Stimulated activated naive CD8-positive, alpha-beta T cell treated with anti-CD3 and anti-CD28 coated beads, Interleukin-15, Interleukin-2, amounts not matched to agents 100 ng/mL and 50 ng/mL, for 24 hours (primary cell): ENCODE data around the gene HSFY1.
"Not testable (repeated sequence)": the region's sequence is repeated elsewhere in the genome, so short reads cannot be mapped to it uniquely, and the experiment has no call there.

ENCODE experiments used
- H3K27ac Mint-ChIP-seq: one replicate; pipeline ENCODE4 v1.8.0; 2021; ENCODE audit warnings: mild to moderate bottlenecking, mixed read lengths
- H3K27me3 Mint-ChIP-seq: one replicate; pipeline ENCODE4 v1.8.0; 2021; ENCODE audit warnings: mixed read lengths
- H3K36me3 Mint-ChIP-seq: one replicate; pipeline ENCODE4 v1.8.0; 2021; ENCODE audit warnings: low read depth, mixed read lengths
- H3K4me1 Mint-ChIP-seq: one replicate; pipeline ENCODE4 v1.8.0; 2021; ENCODE audit warnings: low read depth, mixed read lengths
- H3K4me3 Mint-ChIP-seq: one replicate; pipeline ENCODE4 v1.8.0; 2021; ENCODE audit warnings: mild to moderate bottlenecking, mixed read lengths
- H3K9me3 Mint-ChIP-seq: one replicate; pipeline ENCODE4 v1.8.0; 2021; ENCODE audit warnings: mixed read lengths

HSFY1 gene

GRCh38 chrY:18546420-18546819 is at the start of gene HSFY1:
Gene HSFY1 (plus strand): TSS chrY:18546720. CDS start chrY:18546788, 68 bp downstream.
- H3K27me3 Mint-ChIP-seq, H3K9me3 Mint-ChIP-seq, H3K4me1 Mint-ChIP-seq, H3K36me3 Mint-ChIP-seq, H3K4me3 Mint-ChIP-seq, H3K27ac Mint-ChIP-seq: not testable (repeated sequence)

- not testable (repeated sequence) for H3K4me1 Mint-ChIP-seq, H3K9me3 Mint-ChIP-seq, H3K4me3 Mint-ChIP-seq, H3K36me3 Mint-ChIP-seq, H3K27ac Mint-ChIP-seq, H3K27me3 Mint-ChIP-seq
These were observed 42.3 kb upstream of the HSFY1 start for GRCh38 chrY:18504266-18504665.

- H3K36me3 Mint-ChIP-seq, H3K4me3 Mint-ChIP-seq, H3K4me1 Mint-ChIP-seq, H3K27ac Mint-ChIP-seq, H3K27me3 Mint-ChIP-seq, H3K9me3 Mint-ChIP-seq: not testable (repeated sequence)
These were observed 15.4 kb upstream of the HSFY1 start for GRCh38 chrY:18530995-18531655.

- H3K4me1 Mint-ChIP-seq, H3K36me3 Mint-ChIP-seq, H3K27me3 Mint-ChIP-seq, H3K4me3 Mint-ChIP-seq, H3K9me3 Mint-ChIP-seq, H3K27ac Mint-ChIP-seq: not testable (repeated sequence)
These were observed 7.6 kb upstream of the HSFY1 start for GRCh38 chrY:18538952-18539351.

- H3K4me3 Mint-ChIP-seq, H3K36me3 Mint-ChIP-seq, H3K9me3 Mint-ChIP-seq, H3K27ac Mint-ChIP-seq, H3K27me3 Mint-ChIP-seq, H3K4me1 Mint-ChIP-seq: not testable (repeated sequence)
These were observed 6.6 kb downstream of the HSFY1 start for GRCh38 chrY:18553132-18553531.

- H3K27me3 Mint-ChIP-seq, H3K4me1 Mint-ChIP-seq, H3K27ac Mint-ChIP-seq, H3K36me3 Mint-ChIP-seq, H3K4me3 Mint-ChIP-seq, H3K9me3 Mint-ChIP-seq: not testable (repeated sequence)
These were observed 19.4 kb downstream of the HSFY1 start for GRCh38 chrY:18565915-18566314.
